NCI-H2227 (cell line): ENCODE measurements around the gene MOXD1.
"Not testable (repeated sequence)": the region's sequence is repeated elsewhere in the genome, so short reads cannot be mapped to it uniquely, and the experiment has no call there.

Experiments used
- DNase-seq: peaks from one replicate; lab custom pipeline; 2025; ENCODE audit not compliant: unreplicated experiment; lab: John Stamatoyannopoulos, UW

MOXD1 gene

GRCh38 chr6:132357120-132357519 lies 44.2 kb downstream of the MOXD1 start:
- no peak for DNase-seq

GRCh38 chr6:132354517-132355167 lies 46.6 kb downstream of the MOXD1 start:
- no peak for DNase-seq

- DNase-seq, result not testable (repeated sequence)
Measured at GRCh38 chr6:132351986-132352385, 49.3 kb downstream of the MOXD1 start.

DNA sequence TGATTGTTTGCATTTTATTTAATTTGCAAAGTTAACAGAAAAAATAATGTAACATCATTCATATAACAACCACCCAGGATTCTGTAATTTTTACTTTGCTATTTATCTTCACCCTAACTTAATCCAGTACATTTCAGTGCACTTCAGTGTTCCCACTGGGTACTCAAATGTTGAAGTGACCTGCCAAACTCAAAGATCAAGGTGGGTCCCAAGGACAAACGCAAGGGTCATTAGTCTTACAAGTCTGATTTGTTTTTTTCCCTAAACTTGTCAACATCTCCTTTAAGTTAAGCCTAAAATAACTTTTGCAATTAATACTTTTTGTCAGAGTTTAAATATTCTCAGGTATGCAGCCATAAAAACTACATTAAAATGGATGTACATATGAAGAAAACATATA lies 53.0 kb downstream of the MOXD1 start:
- DNase-seq, result no peak

DNA sequence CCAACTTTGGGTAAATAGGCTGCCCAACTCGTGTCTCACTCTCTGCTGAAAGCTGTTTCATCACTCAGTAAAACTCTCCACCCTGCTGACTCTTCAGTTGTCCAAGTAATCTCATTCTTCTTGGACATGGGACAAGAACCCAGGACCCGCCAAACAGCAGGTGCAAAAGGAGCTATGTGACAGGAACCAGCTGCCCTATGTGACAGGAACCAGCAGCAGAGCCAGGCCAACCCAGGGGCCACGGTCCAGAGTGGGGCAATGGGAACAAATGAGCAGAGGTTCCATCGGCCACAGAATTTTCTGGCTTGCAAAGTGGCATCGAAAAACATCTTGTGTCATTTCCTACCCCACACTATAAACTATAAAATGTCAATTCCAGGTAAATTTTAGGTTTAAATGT lies 56.5 kb downstream of the MOXD1 start:
- no peak for DNase-seq

GRCh38 chr6:132341646-132342045 lies 59.6 kb downstream of the MOXD1 start:
- no peak for DNase-seq

DNA sequence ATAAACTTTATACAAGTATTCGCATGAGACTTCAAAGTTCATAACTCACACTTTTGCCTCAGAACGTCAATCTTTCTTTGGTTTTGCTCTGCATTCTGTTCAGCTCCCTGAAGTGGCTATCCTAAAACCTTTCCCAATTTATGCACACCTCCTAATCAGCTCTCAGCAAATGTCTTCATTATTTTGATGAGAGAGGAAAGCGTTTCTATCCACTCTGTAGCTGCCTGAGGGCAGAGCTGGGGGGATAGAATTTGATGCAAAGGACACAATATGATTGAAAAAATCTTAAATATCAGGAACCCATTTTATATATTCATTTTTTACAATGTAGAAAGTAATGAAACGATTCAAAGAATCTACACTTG lies 66.8 kb downstream of the MOXD1 start:
- DNase-seq, result no peak

GRCh38 chr6:132333639-132334520 lies 67.4 kb downstream of the MOXD1 start:
- no peak for DNase-seq

- no peak for DNase-seq
Measured at GRCh38 chr6:132330759-132331158, 70.5 kb downstream of the MOXD1 start.

DNA sequence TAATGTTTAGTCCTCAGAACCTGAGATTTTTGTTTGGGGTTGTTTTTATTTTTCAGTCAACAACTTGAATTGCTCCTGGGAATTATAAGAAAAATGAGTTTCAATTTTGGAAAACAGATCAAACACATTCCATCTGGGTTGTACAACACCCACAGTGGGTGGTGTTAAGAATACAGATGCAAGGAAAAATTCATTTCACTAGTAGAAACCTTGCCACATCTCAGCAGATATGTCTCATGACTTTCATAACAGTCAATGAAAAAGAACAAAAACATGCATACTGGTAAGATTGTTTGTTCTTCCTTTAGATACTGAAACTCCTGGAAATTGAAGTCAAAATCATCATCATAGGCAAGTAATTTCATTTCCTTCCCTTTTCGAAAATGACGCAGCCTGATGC lies 78.9 kb downstream of the MOXD1 start:
- no peak for DNase-seq

- no peak for DNase-seq
Measured at GRCh38 chr6:132320007-132320406, 81.3 kb downstream of the MOXD1 start.

- no peak for DNase-seq
Measured at GRCh38 chr6:132316970-132317369, 84.3 kb downstream of the MOXD1 start.

DNA sequence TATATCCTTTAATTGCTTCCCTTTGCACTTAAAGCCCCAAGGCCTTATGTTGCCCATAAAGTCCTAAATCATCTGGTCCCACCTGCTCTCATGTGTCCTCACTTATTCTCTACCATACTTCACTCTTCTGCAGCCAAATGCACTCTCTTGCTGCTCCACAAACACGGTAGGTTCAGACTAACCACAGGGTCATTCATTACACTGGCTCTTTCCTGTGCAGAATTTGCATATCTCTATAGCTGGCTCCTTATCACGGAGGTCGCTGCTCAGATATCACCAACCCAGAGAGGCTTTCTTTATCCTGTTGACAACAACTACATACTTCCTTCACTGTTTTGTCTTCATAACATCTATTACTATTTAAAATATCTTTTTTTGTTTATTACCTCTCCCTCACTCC lies 86.8 kb downstream of the MOXD1 start:
- no peak for DNase-seq

GRCh38 chr6:132310921-132311320 lies 90.4 kb downstream of the MOXD1 start:
- DNase-seq, result no peak

GRCh38 chr6:132310151-132310550 lies 91.1 kb downstream of the MOXD1 start:
- DNase-seq, result not testable (repeated sequence)

GRCh38 chr6:132304891-132305305 lies 96.4 kb downstream of the MOXD1 start:
- DNase-seq, result no peak

- no peak for DNase-seq
Measured at GRCh38 chr6:132300323-132300949, 100.8 kb downstream of the MOXD1 start.

DNA sequence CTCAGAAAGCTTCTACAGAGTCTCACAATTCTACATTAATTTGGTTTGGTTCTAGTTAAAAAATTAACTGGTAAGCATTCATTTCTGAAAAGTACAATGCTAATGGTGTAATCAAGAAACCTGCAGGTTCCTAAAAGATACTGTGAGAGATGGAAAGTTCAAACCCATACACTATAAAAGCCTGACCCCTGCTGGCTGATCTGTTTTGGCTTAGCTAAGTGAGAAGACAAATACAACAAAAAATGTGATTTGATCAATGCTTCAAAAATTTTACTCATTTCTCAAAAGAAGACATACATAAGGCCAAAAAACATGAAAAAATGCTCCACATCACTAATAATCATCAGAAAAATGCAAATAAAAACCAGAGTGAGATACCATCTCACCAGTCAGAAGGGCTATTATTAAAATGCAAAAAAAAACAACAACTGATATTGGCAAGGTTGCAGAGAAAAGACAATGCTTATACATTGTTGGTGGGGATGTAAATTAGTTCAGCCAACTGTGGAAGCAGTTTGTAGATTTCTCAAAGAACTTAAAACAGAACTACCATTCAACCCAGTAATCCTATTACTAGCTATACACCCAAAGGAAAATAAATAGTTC lies 102.8 kb downstream of the MOXD1 start:
- no peak for DNase-seq

GRCh38 chr6:132289756-132290155 lies 111.5 kb downstream of the MOXD1 start:
- no peak for DNase-seq

GRCh38 chr6:132287101-132287500 lies 114.2 kb downstream of the MOXD1 start:
- no peak for DNase-seq

DNA sequence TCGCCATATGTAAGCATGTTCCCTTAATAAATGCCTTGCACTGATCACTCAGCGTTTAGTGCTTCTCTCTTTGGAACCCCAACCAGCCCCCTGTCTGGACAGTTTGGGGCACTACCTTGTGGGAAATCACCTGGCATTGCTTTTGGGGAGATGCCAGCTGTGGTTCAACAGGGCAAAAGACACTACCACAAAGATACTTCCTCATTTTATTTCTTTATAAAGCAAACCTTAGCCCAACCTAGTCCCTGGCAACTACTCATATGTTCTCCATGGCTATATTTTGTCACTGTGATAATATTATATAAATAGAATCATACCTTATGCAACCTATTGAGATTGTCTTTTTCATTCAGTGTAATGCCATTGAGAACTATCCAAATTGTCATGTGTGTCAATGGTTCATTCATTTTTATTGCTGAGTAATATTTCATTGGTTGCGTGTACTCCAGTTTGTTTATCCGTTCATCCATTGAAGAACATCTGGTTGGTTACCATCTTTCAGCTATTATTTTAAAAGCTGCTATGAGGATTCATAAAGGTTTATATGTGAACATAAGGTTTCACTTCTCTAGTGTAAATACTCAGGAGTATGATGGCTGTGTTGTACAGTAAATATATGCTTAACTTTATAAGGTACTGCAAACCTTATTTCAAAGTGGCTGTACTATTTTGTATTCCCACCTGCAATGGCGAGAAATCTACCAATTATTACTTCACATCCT lies 114.8 kb downstream of the MOXD1 start:
- no peak for DNase-seq
